Smooth muscle cell (in vitro differentiated cells): ENCODE data around the gene EGFLAM. TPM values are rescaled to one million over a fixed set of nuclear protein-coding genes. Genes with fewer than 3 reads are reported as not detected.

Source experiments
- DNase-seq: peaks from one replicate; lab custom pipeline; 2025; ENCODE audit not compliant: unreplicated experiment; lab: John Stamatoyannopoulos, UW
- H2AFZ ChIP-seq: fragments of 200-600 bp; sonication (generic); 2 replicates; pipeline ENCODE4 v1.6.0; 2016; ENCODE audit warnings: antibody characterized with exemption, low read depth, mild to moderate bottlenecking
- H3F3A ChIP-seq: fragments of 200-600 bp; sonication (generic); 2 replicates; pipeline ENCODE4 v1.6.0; 2017; ENCODE audit warnings: antibody characterized with exemption, low read depth
- H3K27ac ChIP-seq: fragments of 200-600 bp; sonication (generic); 2 replicates; pipeline ENCODE4 v1.5.1; 2016; ENCODE audit warnings: low read depth, mild to moderate bottlenecking
- H3K27me3 ChIP-seq: fragments of 200-600 bp; sonication (generic); 2 replicates; pipeline ENCODE4 v1.6.1; 2016; ENCODE audit warnings: low read depth, mild to moderate bottlenecking
- H3K36me3 ChIP-seq: fragments of 200-600 bp; sonication (generic); 2 replicates; pipeline ENCODE4 v1.5.1; 2016; ENCODE audit warnings: low read depth
- H3K4me1 ChIP-seq: fragments of 200-600 bp; sonication (generic); 2 replicates; pipeline ENCODE4 v1.5.1; 2016; ENCODE audit warnings: low read depth
- H3K4me2 ChIP-seq: fragments of 200-600 bp; sonication (generic); 2 replicates; pipeline ENCODE4 v1.6.0; 2016; ENCODE audit warnings: mild to moderate bottlenecking
- H3K4me3 ChIP-seq: fragments of 200-600 bp; sonication (generic); 2 replicates; pipeline ENCODE4 v1.5.1; 2016; ENCODE audit warnings: mild to moderate bottlenecking
- H3K79me2 ChIP-seq: fragments of 200-600 bp; sonication (generic); 2 replicates; pipeline ENCODE4 v1.6.0; 2016; ENCODE audit warnings: low read depth, mild to moderate bottlenecking
- H3K9ac ChIP-seq: fragments of 200-600 bp; sonication (generic); 2 replicates; pipeline ENCODE4 v1.6.0; 2016; ENCODE audit warnings: low read depth
- H3K9me3 ChIP-seq: fragments of 200-600 bp; sonication (generic); replicated peaks from 2 replicates; pipeline ENCODE4 v1.5.1; 2016; ENCODE audit warnings: low read depth
- H4K20me1 ChIP-seq: fragments of 200-600 bp; sonication (generic); 2 replicates; pipeline ENCODE4 v1.6.0; 2016; ENCODE audit warnings: low read depth
- CTCF ChIP-seq: fragments of 200-600 bp; sonication (generic); IDR thresholded peaks from 2 replicates; pipeline ENCODE4 v1.5.1; 2017; ENCODE audit warnings: borderline replicate concordance, mild to moderate bottlenecking, antibody characterized with exemption; ENCODE audit not compliant: insufficient read depth, poor library complexity, severe bottlenecking
- WGBS: methylation state at CpG from one replicate; pipeline ENCODE4 v1.1.7; 2016; ENCODE audit warnings: low lambda C conversion rate; 5-methylcytosine and 5-hydroxymethylcytosine counted together
- polyA plus RNA-seq: library from polyadenylated mRNA; unstranded; fragments of >200 nt; fragmentation: Nextera tagmentation; extraction: Ambion mirVana; gene quantifications from 2 replicates; pipeline ENCODE4 v1.2.1, GENCODE V29; 2016
- total RNA-seq: library from RNA; depleted of rRNA; stranded (reverse); fragments of >200 nt; gene quantifications from 2 replicates; pipeline ENCODE4 v1.2.3, GENCODE V29; 2014

EGFLAM gene
- total and polyA plus RNA-seq, 2 experiments from 2014 or later, result 103 to 194 TPM

- H3K27ac ChIP-seq, result no peak overlapping the region
- no peak for DNase-seq
Measured at GRCh38 chr5:38456657-38457399, 198.5 kb downstream of the EGFLAM start.

GRCh38 chr5:38458174-38458573 is 199.8 kb downstream of the EGFLAM start:
- no peaks in the 10 kb centered on the region for H3K9me3 ChIP-seq
- H3K4me1 ChIP-seq, result peaks cover 4% of the 10 kb centered on the region
- H3K79me2 ChIP-seq, result no peaks in the 10 kb centered on the region
- no peaks in the 10 kb centered on the region for H3K36me3 ChIP-seq
- no peak for TF ChIP-seq CTCF
- H3F3A ChIP-seq, result peaks cover 19% of the 10 kb centered on the region
- H2AFZ ChIP-seq, result no peak overlapping the region
- H3K27ac ChIP-seq, result no peak overlapping the region
- H3K4me3 ChIP-seq, result no peak overlapping the region
- no peak overlapping the region for H3K9ac ChIP-seq
- H3K4me2 ChIP-seq, result no peak overlapping the region
- no peak for DNase-seq
- H4K20me1 ChIP-seq, result no peaks in the 10 kb centered on the region
- 97% methylated on average over 8 of the region's 8 CpGs for WGBS
- H3K27me3 ChIP-seq, result no peaks in the 10 kb centered on the region

More at GRCh38 chr5:38456657-38457399, 198.5 kb downstream of the EGFLAM start:
- Histone ChIP-seq H3F3A (peaks cover 12% of the 10 kb centered on the region), H3K4me3 (no peak overlapping the region), H3K79me2 (no peaks in the 10 kb centered on the region), H3K4me2 (no peak overlapping the region), H3K9me3 (no peaks in the 10 kb centered on the region), H3K4me1 (no peaks in the 10 kb centered on the region), H2AFZ (no peak overlapping the region), H3K36me3 (no peaks in the 10 kb centered on the region), H3K27me3 (no peaks in the 10 kb centered on the region), H3K9ac (no peak overlapping the region), H4K20me1 (no peaks in the 10 kb centered on the region)
- TF ChIP-seq CTCF, result no peak
- 91% methylated on average over 4 of the region's 4 CpGs for WGBS

- 30% methylated on average over 7 of the region's 7 CpGs for WGBS
Measured at GRCh38 chr5:38462976-38463633, 204.7 kb downstream of the EGFLAM start.

More at GRCh38 chr5:38462976-38463633, 204.7 kb downstream of the EGFLAM start:
- H3K27ac ChIP-seq, result peak overlapping the region; percentile 88
- DNase-seq, result no peak
- no peak for TF ChIP-seq CTCF
- H3K4me3 ChIP-seq, result no peak overlapping the region
- peak overlapping the region; percentile 42 for H3K9ac ChIP-seq
- H3F3A ChIP-seq, result peaks cover 27% of the 10 kb centered on the region
- no peaks in the 10 kb centered on the region for H3K79me2 ChIP-seq
- no peak overlapping the region for H2AFZ ChIP-seq
- H3K4me2 ChIP-seq, result peak overlapping the region; percentile 75
- H3K4me1 ChIP-seq, result peaks cover 19% of the 10 kb centered on the region
- no peaks in the 10 kb centered on the region for H3K9me3 ChIP-seq
- H3K27me3 ChIP-seq, result no peaks in the 10 kb centered on the region
- peaks cover 6% of the 10 kb centered on the region for H4K20me1 ChIP-seq
- no peaks in the 10 kb centered on the region for H3K36me3 ChIP-seq
